GM15510 (cell line): ENCODE measurements around the gene FMN1.

ENCODE experiments used
- POLR2A ChIP-seq: IDR thresholded peaks from 3 replicates; pipeline ENCODE4 v1.6.1; 2011; ENCODE audit warnings: borderline replicate concordance; ENCODE audit not compliant: insufficient read length; ENCODE audit errors: extremely low read depth

Gene FMN1

DNA sequence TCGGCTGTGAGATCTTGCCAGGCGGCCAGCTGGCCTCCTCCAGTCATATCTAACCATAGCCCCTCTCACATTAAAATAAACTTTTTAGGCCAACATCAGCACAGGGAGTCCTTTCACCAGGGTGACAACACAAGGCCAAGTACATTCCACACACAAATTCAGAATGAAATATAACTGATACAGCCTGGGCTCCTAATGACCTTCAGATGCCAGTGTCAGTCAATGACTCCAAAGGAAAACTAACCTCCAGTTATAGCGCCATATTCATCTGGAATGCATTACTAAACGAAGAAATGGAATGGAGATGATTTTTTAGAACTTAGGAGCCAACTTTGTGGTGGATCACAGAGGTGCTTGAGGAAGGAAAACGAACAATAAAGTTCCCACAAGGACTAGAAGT is 271.3 kb downstream of the FMN1 start:
- no peak for TF ChIP-seq POLR2A

DNA sequence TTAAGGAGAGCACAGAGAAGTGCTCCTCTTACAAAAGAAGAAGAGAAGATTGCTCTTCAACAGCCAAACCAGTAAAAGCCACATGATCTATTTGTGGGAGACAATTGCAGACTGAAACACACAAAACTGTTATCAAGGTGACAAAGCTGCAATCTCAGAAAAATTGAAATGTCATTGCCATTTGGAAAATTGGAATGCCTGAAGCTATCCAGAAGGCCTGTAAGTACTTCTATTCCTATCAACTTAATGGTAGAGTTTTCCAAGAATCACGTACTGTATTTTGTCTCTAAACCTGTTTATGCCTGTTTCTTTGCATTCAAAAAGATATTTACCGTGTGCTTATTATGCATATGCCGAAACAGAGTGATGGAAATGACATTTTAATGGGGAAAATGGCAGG is 272.0 kb downstream of the FMN1 start:
- TF ChIP-seq POLR2A = no peak

DNA sequence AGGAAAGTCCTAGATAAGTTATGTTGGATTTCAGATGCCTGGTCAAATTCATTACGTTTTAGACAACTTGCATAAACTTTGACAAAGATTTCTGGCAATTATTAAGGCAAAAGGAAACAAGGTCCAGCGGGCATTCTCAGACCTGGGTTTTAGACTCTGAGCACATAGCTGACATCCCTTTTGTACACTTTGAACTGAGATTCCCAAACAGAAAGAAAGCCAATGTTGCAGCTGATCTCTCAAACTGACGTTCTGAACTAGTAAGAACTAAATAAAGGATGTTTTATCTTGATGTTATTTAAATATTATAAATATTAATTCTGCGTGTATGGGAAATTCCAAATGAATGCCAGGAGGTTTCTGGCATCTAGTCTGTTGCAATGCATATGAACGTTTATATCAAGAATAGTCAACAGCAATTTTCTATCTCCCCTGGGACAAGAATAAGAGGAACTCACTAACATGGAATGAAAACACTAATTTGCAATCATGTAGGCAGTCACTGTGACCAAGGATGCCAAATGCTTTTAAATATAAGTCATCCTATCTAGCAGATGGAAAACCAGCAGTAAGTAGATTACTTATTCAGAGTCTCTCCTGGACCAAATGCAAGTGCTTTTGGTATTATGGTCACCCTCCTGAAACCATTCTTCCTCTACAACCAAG is 274.6 kb downstream of the FMN1 start:
- TF ChIP-seq POLR2A = no peak

DNA sequence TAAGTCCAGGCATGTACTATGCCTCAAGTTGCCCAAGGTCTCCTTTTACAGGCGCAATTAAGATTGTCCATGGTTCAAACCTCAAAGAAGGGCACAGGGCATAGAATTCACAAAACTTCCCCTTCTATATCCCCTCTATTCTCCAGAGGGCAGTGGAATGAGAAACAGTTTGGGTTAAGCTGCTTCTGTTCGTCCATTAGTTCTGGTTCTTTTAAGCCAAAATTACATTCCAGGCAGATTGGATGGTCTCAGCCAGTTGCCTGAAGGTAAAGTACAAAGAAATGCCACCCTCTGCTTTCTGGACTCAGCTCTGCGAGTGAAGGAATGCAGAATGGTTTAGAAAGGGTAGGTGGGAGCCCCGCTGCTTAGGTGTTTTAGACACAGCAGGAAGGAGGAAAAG is 276.0 kb downstream of the FMN1 start:
- no peak for TF ChIP-seq POLR2A

DNA sequence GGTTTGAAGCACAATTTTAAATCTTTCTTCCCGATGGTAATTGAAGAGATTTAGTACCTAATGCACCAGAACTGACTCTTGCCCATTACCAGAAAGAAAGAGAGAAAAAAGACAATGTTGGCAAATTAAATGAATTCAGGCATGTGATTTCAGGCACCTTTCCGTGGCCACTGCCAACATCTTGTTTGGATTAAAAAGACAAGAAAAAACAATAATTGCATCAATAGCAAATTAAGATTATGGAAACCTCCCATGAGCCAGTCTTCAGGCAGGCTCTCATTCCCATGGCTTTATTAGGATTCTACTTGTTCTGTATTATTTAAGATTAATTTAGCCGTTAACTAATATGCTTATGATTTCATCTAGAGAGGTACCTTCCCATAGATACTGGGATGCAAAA is 283.7 kb downstream of the FMN1 start:
- TF ChIP-seq POLR2A = no peak

DNA sequence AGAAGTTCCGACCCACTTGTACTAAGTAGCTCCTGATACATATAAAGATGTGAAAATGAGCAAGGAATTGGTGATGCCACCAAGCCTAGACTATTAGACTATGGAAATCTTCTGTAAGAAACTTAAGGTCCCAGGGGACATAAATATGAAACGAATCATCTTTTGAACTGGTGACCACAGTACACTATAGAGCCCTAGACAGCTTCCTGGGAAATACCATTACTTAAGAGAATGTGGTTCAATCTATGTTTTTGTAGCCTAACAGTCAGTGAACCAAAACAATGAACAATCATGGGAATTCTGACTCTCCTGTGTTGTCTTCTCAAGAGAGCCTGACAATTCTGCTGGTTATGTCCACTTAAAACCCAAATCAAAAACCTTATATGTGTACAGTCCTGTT is 285.1 kb downstream of the FMN1 start:
- TF ChIP-seq POLR2A = no peak

DNA sequence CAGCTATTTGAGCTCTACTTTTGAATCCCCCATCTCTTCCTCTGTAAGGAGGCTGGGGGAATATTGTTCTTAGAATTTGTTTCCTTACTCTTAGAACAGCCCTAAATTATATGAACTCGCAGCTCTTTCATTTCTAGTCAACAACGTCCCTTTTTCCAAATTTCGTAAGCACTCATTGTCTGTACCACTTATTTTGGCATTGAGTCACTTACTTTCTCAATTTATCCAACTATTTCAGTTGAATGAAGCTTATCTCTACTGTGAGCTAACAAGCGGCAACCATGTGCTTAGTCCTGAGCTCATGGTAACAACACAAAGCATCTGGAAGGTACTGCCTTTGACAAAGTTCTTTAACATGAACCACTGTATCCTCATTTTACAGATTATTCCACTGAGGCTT is 285.6 kb downstream of the FMN1 start:
- TF ChIP-seq POLR2A = no peak

DNA sequence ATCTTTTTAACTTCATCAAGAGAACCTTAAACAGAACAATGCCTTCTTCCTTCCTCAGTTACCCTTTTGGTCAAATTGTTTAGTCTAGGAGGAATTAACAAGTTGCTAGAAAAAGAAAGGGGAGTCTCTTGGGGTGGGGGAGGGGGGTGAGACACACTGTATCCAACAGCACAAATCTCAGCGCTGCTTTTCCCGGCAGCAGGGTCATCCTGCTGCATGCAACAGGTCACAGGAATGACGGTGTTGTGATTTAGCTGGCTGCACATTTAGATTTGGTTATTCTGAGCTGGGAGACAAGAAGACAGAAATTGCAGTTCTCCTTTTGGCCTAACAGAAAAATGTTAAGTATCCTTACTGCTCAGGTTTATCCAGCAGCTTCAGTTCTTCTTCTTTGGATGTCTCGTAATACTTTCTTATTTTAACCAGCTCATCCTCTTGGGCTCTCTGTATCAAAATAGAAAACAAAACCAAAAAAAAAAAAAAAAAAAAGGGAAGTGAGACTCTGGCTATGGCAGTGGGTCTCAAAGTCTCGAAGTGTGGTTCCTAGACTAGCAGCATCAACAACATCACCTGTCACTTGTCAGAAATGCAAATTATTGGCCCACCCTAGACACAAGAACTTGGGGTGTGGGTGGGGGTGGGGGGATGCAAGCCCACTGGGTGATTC is 286.2 kb downstream of the FMN1 start:
- no peak for TF ChIP-seq POLR2A

DNA sequence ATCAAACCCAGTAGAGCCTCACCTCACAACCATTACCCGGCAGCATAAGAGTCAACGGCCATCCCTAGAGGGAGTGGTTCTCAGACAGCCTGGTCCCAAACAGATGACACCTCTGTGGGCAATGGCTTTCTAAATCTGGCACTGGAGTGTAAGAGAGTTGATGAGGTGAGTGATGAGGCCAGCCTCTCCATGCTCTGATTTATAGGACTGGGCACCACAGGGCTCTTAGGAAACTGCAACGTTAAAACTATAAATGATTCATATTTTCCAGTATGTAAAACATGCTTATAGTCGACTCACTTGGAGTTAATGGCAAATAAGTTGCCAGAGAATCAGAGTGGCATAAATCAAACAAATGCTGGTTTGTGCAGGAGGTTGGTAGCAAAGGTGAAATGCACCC is 289.0 kb downstream of the FMN1 start:
- TF ChIP-seq POLR2A = no peak

DNA sequence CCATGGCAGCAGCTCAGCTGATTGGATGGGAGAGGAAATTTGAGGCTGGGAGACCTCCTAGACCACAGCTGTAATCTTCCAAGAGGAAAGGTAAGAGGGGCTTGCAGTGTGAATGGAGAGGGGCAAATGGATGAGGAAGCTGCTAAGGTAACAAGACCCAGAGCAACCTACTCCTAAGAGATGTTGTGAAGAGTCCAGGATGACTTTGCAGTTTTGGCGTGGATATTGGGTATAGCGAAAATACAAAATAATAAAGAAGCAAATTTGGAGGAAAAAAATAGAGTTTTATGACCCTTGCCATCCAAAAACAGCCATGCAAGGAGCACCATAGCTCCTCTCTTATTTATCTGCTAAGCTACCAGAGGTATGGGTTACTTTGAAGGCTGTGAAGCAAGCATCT is 290.1 kb downstream of the FMN1 start:
- no peak for TF ChIP-seq POLR2A

DNA sequence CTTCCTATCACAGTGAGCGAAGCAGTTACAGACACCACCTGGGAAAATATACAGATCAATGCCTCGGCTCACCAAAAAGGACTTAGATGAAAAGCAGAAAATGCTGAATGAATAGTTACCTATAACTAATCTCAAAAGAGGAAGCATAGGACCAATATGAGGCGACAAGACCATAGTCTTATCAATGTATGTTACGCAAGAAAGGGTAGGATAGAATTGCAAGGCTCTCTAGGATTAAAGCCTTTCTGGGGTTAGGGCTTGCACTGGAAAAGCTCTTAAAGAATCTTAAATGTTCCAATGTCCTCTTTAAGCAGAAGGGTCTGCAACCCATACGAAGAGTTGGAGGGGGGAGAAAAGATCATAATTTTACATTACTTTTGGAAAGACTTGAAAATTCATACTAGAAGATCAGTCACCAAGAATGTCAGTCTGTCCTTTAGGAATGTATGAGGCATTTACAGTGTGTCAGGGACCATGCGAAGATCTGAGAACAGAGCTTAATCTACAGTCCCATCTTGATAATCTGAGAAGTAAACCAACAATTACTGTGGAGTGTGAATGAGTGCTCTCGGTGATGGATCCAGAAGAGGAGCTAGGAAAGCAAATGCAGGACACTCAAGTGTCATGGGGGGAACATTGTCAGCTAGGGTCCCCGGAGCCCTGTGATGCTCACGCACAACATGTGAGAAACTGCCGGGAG is 290.8 kb downstream of the FMN1 start:
- TF ChIP-seq POLR2A = no peak

DNA sequence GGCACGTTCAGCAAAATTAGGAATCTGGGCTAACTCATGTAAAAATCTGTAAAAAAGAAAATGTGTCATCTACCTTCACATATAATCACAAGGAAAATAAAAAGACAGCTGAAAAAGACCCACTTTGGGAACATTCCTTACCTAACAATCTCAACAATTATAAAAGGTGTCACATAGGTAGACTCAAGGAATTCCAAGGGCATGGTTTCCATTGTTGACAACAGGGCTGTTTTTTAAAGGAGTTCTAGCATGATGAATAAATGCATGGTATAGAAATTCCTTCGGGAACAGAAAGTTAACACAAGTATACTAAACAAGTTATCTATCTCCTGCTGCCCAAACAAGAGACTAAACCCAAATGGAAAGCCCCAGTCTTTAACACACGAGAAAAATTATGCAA is 292.5 kb downstream of the FMN1 start:
- TF ChIP-seq POLR2A = no peak

DNA sequence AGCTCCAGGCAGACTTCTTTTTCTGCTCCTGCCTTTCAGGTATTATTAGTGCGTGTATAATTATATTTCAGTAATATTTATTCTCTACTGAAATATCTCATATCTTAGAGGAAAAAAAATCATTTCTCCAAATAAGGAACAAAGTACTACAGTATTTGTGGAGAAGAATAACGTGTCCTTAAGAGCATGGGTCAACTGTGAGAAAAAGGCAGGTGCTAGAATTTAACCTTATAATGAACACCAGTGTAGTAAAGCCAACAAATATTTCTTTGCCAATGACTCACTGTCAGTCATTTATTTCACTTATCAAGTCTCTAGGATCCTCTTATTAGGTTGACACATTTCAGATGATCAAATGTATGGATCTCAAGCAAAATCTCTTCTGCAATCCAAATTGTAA is 293.3 kb downstream of the FMN1 start:
- TF ChIP-seq POLR2A = no peak

DNA sequence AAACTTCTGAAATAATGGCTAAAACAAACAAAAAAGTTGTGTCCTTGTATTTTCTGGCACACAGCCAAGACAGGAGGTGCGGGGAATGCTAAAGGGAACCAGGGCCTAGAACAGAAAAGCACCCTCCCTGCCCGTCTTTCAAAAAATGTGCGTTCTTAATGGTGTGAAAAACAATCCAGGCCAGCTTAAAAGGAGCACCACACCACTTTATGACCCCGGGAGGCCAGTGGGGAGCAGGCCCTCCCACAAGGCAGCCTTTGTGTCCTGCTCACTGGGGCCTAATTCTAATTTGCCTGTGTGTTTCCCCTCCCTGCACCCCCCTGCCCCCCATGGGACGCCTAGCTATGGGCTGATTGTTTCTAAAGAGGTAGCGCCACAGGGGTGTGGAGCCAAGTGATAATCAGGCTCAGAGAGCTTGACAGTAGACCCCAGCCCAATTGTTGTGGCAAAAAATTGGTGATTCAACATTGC is 295.4 kb downstream of the FMN1 start:
- no peak for TF ChIP-seq POLR2A

DNA sequence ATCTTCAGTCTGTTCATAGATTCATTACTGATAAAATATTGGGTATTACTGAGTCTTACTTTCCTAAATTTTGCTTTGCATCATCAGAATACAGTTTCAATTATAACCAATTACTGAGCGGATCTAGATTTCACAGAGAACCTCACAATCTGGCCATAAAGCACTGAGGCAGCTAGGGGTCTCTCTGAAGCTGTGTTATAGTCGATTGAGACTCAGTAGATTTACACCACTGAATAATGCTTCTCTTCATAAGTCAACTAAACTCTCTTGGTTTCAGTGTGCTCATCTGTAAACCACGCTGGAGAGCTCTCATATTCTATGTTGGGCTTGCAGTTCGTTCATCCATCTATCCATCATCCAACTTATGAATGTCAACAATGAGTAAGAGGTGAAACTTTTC is 296.1 kb downstream of the FMN1 start:
- no peak for TF ChIP-seq POLR2A

DNA sequence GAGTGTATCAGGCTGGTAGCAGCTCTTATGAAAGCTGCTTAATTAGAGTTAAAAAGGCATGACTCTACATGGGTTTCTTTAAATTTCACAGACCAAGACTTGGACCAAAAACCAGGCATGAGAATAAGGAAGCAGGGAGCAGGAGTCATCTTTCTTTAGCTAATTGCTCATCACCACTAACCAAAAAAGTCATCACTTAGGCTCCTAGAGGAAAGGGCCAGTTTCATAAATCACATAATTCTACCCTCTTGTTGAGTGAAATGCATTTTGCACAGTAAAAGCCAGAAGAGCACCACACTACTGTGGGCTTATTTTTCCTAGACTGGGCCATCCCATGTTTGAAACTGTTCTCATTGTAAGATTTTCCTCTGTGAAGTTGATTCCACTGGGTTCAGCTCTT is 301.1 kb downstream of the FMN1 start:
- TF ChIP-seq POLR2A = no peak
